Measurements from ENCODE around the gene PTN.

The PTN gene

GRCh38 chr7:137343281-137343841, at the start of gene PTN:
PTN (minus strand) TSS chr7:137343733; CDS start chr7:137254973, 88,760 bp downstream.
- no peak for DNase-seq (ENCODE audit: low spot score)

- no peak for DNase-seq (ENCODE audit: low spot score)
Observed at GRCh38 chr7:137390076-137390475, 46.5 kb upstream of the PTN start.

GRCh38 chr7:137388916-137389315, 45.4 kb upstream of the PTN start:
- no peak for DNase-seq (ENCODE audit: low spot score)

- no peak for DNase-seq (ENCODE audit: low spot score)
Observed at GRCh38 chr7:137386966-137387365, 43.4 kb upstream of the PTN start.

GRCh38 chr7:137381045-137381444, 37.5 kb upstream of the PTN start:
- no peak for DNase-seq (ENCODE audit: low spot score)

- DNase-seq (ENCODE audit: low spot score) = no peak
Observed at GRCh38 chr7:137373507-137373906, 30.0 kb upstream of the PTN start.

GRCh38 chr7:137371616-137372015, 28.1 kb upstream of the PTN start:
- no peak for DNase-seq (ENCODE audit: low spot score)

GRCh38 chr7:137366995-137367394, 23.5 kb upstream of the PTN start:
- DNase-seq (ENCODE audit: low spot score) = no peak

- no peak for DNase-seq (ENCODE audit: low spot score)
Observed at GRCh38 chr7:137363683-137364082, 20.1 kb upstream of the PTN start.

GRCh38 chr7:137360087-137360679, 16.6 kb upstream of the PTN start:
- no peak for DNase-seq (ENCODE audit: low spot score)

- no peak for DNase-seq (ENCODE audit: low spot score)
Observed at GRCh38 chr7:137354961-137355360, 11.4 kb upstream of the PTN start.

- no peak for DNase-seq (ENCODE audit: low spot score)
Observed at GRCh38 chr7:137354396-137354795, 10.9 kb upstream of the PTN start.

- DNase-seq (ENCODE audit: low spot score) = no peak
Observed at GRCh38 chr7:137351941-137352340, 8.4 kb upstream of the PTN start.

GRCh38 chr7:137345799-137346449, 2.4 kb upstream of the PTN start:
- DNase-seq (ENCODE audit: low spot score) = no peak

- no peak for DNase-seq (ENCODE audit: low spot score)
Observed at GRCh38 chr7:137342828-137343261, 688 bp downstream of the PTN start.

GRCh38 chr7:137342265-137342664, 1.3 kb downstream of the PTN start:
- DNase-seq (ENCODE audit: low spot score) = no peak

GRCh38 chr7:137337902-137338301, 5.6 kb downstream of the PTN start:
- no peak for DNase-seq (ENCODE audit: low spot score)

- DNase-seq (ENCODE audit: low spot score) = no peak
Observed at GRCh38 chr7:137335814-137336213, 7.7 kb downstream of the PTN start.

GRCh38 chr7:137331378-137331777, 12.2 kb downstream of the PTN start:
- DNase-seq (ENCODE audit: low spot score) = no peak

- no peak for DNase-seq (ENCODE audit: low spot score)
Observed at GRCh38 chr7:137329411-137329810, 14.1 kb downstream of the PTN start.

- no peak for DNase-seq (ENCODE audit: low spot score)
Observed at GRCh38 chr7:137328373-137329120, 15.0 kb downstream of the PTN start.

GRCh38 chr7:137325927-137326326, 17.6 kb downstream of the PTN start:
- no peak for DNase-seq (ENCODE audit: low spot score)

Data from kidney capillary endothelial cell (primary cell).